ENCODE results near the gene AP4S1.
"Not testable (repeated sequence)": the region's sequence is repeated elsewhere in the genome, so short reads cannot be mapped to it uniquely, and the experiment has no call there.

The AP4S1 gene

DNA sequence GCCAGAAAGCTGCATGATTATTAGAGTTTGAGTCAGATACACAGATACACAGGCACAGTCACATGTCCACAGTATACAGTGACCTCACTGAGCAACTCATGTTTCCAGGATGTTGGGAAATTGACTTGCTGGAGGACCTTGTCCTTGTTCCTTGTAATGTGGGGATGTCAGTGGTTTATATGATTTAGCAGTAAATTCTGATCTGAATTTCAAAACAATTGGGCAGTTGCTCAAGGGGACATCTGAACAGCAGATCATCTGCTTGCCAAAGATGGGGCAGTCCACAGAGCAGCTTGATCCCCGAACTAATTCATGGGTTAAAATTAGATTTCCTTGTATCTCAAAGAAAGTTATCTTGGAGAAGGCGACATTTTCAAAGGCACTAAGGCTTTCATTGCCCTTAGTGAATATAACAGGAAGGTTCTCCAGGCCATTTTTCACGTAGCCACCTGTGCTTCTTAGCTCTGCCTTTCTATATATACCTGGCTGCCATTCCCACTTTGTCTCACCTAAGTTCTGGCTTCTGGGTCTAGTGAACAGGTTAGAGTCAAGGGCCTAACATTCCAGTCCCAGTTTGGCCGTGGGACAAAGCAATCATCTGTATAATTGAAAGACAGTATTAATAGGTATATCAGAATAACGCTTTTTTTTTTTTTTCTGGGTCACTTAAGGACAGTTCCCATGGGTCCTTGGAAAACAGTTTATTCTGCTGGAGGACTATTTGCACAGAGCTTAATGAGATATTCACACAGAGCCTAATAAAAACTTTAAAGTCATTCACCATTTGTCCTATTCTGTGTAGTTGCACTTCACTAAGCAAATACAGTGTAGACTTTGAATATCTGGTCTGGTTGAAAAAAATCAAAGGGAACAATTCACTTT is 65.7 kb downstream of the AP4S1 start:
- no peak for DNase-seq

DNA sequence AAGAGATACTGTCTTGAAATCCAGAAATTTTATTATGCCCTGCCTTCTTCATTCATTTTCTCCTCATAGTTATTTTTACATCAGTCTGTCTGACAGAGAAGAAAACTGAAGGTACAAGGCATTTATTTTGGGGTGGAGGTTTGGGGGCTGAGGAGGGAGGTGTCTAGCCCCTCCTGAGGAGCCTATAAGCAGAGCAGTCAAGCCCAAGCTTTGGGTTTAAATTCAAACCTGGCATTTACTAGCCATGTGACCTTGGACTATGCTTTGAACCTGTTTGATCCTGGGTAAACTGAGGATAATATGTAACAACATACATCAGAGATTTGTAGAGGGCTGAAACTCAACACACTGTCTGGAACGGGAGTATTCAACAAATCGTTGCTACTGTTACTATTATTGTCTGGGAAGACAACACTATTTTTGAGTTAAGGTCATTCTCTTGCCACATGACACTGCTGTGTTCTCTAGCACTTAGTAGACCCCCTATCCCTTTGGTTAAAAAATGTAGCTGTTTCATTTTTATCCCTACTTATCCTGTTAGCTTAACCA is 66.8 kb downstream of the AP4S1 start:
- DNase-seq, result no peak

DNA sequence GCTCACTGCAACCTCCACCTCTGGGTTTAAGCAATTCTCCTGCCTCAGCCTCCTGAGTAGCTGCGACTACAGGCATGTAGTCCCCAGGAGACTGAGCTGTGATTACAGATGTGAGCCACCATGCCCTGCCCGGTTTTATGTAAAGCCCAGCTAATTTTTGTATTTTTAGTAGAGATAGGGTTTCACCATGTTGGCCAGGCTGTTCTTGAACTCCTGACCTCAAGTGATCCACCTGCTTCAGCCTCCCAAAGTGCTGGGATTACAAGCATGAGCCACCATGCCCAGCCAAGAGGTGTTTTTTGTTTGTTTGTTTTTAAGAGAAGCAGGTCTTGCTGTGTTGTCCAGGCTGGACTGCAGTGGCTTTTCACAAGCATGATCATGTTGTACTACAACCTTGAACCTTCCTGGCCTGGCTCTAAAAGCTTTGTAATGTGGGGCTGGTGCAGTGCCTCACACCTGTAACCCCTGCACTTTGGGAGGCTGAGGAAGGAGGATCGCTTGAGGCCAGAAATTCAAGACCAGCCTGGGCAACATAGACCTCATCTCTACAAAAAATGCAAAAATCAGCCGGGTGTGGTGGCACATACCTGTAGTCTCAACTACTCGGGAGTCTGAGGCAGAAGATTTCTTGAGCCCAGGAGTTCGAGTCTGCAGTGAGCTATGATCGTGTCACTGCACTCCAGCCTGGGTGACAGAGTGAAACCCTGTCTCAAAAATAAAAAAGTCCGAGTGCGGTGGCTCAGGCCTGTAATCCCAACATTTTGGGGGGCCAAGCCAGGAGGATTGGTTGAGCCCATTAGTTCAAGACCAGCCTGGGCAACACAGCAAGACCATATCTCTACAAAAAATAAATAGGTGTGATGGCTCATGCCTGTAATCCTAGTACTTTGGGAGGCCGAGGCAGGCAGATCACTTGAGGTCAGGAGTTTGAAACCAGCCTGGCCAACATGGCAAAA is 68.7 kb downstream of the AP4S1 start:
- not testable (repeated sequence) for DNase-seq

DNA sequence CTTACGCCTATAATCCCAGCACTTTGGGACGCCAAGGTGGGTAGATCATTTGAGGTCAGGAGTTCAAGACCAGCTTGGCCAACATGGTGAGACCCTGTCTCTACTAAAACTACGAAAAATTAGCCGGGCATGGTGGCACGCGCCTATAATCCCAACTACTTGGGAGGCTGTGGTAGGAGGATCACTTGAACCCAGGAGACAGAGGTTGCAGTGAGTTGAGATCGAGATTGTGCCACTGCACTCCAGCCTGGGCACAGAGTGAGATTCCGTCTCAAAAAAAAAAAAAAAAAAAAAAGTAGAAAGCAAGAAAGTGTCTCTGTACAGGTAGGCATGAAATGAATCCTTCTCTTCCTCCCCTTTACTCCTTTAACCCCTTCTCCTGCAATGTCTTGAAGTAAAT is 70.4 kb downstream of the AP4S1 start:
- not testable (repeated sequence) for DNase-seq

DNA sequence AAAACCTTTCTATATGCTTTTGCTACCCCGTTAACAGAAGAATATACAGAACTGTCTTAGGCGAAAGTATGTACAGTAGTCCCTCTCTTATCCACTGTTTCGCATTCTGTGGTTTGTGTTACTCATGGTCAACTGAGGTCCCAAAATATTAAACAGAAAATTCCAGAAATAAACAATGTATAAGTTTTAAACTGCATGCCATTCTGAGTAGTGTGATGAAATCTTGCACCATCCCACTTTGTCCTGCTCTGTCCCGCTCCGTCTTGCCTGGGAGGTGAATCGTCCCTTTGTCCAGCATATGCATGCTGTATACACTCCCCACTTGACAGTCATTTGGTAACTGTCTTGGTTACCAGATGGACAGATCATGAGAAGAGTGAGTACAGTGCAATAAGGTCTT is 70.8 kb downstream of the AP4S1 start:
- DNase-seq, result no peak

DNA sequence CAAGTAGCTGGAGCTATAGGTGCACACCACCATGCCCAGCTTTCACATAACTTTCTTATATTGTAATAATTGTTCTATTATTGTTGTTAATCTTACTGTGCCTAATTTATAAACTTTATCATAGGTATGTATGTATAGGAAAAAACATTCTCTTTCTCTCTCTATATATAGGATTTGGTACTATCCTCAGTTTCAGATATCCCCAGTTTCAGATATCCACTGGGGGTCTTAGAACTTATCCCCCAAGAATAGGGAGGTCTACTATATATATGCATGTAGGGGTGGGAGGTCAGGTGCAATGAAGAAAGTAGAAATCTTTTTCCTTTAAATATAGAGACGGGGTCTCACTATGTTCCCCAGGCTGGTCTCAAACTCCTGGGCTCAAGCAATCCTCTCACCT is 71.6 kb downstream of the AP4S1 start:
- no peak for DNase-seq

DNA sequence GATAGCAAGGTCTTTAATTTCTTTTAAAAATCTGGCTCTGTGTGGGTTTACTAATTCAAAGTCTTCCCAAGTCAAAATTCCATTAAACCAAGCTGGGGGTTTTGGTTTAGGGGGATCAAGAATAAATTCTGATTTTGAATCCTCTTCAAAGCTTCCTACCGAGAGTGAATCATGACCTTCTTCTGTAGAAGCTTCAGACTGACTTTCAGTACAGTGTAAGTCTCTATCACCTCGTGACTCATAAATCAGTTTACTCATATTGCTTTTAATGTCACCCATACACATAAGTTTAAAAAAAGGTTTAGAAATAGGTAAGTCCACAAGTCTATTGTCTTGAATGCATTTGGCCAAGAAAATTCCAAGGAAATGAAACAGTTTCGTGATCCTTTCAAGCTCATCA is 81.3 kb downstream of the AP4S1 start:
- no peak for DNase-seq

DNA sequence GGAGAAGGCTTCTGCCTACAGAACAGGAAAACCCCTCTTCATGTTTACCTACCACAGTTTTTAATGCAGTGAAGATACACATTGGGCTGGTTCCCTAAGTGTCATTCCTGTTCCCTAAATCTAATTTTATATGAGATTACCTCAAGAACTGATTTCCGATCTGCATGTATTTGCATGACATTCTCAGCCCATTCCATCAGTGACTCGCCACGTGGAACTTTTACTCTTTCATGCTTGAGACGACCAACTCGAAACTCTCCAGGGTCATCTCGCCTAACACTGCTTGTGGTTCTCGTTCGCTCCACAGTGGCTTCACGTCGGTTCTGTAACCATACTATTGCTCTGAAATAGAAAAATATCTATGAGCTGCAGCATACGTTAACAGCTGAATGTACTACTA is 83.8 kb downstream of the AP4S1 start:
- DNase-seq, result no peak

DNA sequence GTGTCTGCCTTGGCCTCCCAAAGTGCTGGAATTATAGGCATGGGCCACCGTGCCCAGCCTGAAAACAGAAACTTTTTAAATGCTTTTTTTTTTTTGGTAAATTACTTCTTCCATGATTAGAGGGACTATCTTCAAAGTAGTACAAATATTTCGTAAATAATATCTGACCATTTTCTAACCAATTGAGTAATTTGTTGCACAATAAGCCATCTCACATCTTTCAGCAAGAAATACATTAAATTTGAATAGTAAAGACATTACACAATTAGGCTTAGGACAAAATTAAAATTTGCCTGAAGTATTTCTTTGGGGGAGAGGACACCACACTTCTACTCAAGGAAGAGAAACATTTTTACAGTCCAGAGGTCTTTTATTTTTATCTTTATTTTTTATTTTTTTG is 85.4 kb downstream of the AP4S1 start:
- DNase-seq, result no peak

DNA sequence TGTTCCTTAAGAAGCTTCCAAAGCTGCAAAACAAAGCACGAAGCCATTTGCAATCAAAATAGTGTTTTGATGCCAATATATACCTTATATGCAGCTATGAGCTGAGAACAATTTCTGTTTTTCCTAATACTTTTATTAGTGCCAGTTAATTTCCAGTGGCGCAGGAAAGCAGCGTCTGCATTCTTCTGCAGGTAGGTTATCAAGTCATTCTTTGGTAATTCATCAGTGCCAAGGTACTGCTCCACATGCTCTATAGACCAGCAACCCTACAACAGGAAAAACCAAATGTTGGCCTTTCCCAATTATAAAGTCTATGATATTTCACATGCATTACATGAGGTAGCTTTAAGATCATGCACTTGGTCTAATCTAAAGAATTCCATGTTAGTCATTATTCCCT is 88.3 kb downstream of the AP4S1 start:
- DNase-seq, result no peak

DNA sequence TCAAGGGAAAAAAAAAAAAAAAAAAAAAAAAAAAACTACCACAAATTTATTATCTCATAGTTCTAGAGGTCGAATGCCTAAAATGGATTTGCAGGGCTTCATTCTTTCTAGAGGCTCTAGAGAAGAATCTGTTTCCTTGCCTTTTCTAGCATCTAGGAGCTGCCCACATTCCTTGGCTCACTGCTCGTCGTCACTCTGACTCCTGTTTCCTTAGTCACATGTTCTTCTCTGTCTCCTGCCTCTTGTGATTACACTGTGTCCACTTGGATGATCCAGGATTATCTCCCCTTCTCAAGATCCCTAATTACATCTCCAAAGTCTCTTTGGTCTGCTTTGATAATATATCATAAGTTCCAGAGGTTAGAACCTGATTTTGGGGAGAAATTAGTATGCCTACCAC is 93.4 kb downstream of the AP4S1 start:
- DNase-seq, result no peak

DNA sequence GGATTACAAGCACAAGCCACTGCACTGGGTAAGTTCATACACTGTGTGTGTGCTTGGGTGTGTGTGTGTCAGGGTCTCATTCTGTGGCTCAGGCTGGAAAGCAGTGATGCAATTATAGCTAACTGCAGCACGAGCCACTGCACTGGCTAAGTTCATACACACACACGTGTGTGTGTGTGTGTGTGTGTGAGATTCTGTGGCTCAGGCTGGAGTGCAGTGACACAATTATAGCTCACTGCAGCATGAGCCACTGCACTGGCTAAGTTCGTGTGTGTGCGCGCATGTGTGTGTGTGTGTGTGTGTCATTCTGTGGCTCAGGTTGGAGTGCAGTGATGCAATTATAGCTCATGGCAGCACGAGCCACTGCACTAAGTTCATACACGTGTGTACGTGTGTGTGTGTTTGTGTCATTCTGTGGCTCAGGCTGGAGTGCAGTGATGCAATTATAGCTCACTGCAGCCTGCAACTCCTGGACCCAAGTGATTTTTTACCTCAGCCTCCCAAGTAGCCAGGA is 96.7 kb downstream of the AP4S1 start:
- DNase-seq, result no peak

DNA sequence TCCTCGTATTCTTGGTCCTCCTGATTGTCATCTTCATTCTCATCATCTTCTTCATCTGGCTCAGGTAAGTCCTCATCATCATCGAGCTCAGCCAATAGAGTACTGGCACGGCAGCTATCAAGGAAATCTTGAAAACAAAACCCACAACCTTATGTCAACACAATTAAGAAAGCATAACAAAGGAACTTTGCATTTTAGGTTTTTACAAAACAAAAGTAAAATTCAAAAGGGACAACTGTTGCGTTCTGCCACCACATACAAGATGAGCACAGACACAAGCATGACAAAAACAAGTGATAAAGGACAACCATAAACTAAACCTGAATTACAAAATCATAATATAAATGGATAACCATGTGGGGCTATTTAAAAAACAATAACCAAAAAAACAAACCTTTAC is 97.5 kb downstream of the AP4S1 start:
- no peak for DNase-seq

DNA sequence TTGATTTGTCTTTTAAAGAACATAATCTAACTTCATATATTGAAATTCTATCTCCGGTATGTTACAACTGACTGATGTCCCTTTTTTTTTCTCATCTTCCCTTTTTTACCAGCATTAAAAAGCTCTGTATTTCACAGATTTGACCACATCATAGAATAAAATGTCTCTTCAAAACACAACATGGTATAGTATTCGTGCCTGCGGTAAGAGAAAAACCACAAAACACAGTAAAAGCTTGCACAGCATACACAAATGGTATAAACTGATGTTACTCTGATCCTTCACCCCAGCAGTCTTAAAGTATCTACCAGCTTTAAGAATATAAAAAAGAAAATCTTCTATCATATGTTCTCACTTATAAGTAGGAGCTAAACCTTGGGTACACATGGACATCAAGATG is 98.7 kb downstream of the AP4S1 start:
- DNase-seq, result no peak

DNA sequence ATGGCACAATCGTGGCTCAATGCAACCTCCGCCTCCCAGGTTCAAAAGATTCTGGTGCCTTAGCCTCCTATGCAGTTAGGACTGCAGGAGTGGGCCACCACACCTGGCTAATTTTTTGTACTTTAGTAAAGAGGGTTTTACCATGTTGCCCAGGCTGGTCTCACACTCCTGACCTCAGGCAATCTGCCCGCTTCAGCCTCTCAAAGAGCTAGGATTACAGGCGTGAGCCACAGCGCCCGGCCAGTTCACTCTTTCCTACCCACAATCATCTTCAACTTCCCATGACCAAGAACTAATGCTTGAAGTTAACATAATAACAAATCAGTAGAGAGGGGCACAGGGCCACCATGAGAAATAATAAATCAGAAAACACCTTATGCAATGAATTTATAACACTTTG is 99.8 kb downstream of the AP4S1 start:
- no peak for DNase-seq

DNA sequence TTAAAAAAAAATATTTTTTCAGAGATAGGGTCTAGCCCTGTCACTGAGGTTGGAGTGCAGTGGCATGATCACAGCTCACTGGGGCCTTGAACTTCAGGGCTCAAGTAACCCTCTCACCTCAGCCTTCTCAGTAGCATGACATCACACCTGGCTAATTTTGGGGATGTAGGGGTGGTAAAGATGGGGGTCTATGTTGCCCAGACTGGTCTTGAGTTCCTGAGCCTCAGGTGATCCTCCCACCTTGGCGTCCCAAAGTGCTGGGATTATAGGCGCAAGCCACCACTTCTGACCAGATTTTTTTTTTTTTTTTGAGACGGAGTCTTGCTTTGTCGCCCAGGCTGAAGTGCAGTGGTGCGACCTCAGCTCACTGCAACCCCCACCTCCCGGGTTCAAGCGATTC is 101.2 kb downstream of the AP4S1 start:
- no peak for DNase-seq

DNA sequence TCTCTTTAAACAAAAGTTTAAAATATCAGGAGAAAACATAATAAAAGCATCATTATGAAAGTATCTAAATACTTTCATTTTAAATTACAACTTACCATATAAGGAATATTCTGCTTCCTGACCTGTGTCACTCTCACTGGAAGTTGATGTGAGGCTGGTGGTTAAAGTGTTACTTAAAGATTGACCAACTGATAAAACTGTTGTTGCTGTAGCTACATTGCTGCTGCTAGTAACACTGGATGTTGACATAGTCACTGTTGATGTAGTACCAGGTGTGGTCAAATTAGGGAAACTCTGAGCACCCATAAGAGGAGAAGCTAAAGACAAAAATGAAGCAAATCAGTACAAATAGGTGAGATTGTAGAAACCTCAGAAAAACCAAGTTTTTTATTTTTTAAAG is 102.2 kb downstream of the AP4S1 start:
- DNase-seq, result no peak

DNA sequence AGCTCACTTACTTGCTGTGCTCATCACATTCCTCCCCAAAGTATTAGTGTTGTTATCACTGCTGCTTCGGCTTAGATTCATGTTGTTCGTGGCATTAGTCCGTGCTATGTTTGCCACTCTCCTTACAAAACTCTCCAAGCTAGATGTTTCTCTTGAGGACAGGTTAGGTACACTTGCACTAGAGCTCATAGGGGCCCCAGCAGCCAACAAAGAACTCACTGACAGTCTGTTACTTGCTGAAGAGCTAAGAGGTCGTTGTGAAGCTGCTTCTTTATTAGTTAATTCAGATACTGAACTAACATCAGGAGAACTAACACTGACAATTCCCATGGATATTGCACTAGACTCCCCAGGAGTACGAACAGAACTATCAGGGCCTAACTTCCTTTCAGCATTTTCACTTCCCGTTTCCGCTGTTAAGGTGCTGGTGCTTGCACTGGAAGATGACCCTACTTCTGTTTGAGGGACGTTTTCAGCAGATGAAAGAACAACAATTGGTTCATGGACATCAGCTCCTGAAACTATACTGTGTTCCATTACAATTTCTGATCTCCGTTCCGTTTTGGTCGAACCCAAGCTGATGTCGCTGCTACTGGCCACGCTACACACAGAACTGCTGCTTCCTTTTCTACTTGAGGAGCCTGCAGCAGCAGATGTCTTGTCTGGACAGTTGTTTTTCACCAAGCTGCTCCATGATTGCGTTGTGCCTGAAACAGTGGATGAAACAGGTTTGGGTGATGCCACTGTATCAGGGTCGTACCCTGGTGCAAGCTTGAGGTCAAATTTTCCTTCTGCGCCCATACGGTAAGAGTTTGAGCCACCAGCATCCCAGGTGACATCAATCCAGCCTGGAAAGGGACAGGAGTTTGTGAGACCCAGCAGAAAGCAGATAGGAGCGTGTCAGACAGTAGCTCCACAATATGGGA is 103.4 kb downstream of the AP4S1 start:
- no peak for DNase-seq

DNA sequence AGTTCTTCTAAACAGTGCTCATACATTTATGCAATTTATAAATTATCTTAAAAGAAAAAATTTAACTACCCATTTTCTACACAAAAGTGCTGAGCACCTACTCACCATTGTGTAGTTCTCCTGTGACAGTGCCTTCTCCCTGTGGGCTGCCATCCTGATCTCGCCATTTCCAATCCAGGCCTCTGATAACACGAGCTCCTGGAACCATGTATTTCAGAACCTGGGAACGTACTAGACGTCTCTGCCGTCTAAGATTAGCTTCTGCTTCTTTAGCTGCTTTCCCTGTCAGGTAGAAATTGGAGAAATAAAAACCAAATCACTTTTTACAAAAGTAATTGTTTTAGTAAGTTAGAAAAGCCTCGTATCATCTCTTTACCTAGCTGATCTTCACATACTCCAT is 107.7 kb downstream of the AP4S1 start:
- DNase-seq, result no peak

DNA sequence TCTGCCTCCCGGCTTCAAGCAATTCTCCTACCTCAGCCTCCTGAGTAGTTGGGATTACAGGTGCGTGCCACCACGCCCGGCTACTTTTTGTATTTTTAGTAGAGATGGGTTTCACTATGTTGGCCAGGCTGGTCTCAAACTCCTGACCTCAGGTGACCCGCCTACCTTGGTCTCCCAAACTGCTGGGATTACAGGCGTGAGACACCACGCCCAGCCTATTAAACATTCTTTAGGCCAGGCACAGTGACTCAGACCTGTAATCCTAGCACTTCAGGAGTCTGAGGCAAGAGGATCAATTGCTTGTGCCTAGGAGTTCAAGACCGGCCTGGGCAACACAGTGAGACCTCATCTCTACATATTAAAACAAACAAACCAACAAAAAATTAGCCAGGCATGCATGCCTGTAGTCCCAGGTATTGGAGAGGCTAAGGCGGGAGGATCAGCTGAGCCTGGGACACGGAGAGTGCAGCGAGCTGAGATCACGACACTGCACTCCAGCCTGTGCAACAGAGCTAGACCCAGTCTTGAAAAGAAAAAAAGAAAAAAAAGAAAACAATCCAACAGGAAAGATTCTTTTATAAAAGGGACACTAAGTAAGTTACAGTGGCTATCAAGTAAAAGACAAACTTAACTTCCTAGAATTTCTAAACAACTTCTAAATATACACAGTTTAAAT is 111.9 kb downstream of the AP4S1 start:
- DNase-seq, result no peak

DNA sequence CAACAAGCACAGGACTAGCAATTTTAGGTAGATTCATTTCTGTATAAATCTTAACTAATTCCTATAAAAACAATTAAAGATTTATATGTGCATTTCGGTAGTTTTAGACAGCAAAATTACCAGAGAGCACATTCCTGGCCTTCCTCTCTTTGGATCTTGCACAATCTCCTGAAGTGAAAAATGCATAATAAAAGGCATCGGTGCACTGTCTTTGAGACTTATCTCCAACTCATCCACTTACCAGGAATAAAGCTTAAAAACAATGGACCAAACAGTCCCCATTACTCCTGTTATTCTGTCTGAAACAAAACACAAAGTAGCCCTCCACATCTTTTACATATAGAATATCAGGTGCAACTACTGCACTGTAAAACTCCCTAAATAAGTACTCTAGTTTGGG is 112.9 kb downstream of the AP4S1 start:
- DNase-seq, result no peak
